Gastrocnemius medialis (tissue), 4 donors: ENCODE data around the gene CPSF2.

ENCODE experiments used
- CTCF ChIP-seq, 5 experiments: fragments of 450-650 bp in 3 of 5; fragments of 200-600 bp in 2 of 5; sonication (generic) in 2 of 5; IDR thresholded peaks in 4 of 5; conservative IDR thresholded peaks in 1 of 5; 1 replicate in 4 of 5; 2 replicates in 1 of 5; pipeline ENCODE4 v1.5.1; 2016 to 2019; ENCODE audit warnings: antibody characterized with exemption in 5 of 5, mild to moderate bottlenecking in 3 of 5, moderate library complexity in 3 of 5
- POLR2A ChIP-seq, 2 donors: fragments of 450-650 bp; IDR thresholded peaks; one replicate each; pipeline ENCODE4 v1.6.1; 2017; ENCODE audit warnings: antibody characterized with exemption in 2 of 2, mild to moderate bottlenecking in 2 of 2, moderate library complexity in 2 of 2

GRCh38 chr14:92143962-92144361 lies 22.2 kb downstream of the CPSF2 start:
- TF ChIP-seq CTCF (IDR thresholded peaks at IDR 0.05 in 4 of 5, conservative IDR thresholded peaks at IDR 0.05 in 1 of 5) (no peak), POLR2A (IDR thresholded peaks at IDR 0.05) (no peak)
